Stimulated activated CD8-positive, alpha-beta memory T cell treated with anti-CD3 and anti-CD28 coated beads, Interleukin-2, amount 100 ng/mL, for 48 hours (primary cell): ENCODE results near the gene LCT.
A peak's percentile ranks its signal among the peaks of the same experiment; 100 is the strongest.
"Not testable (repeated sequence)": the region's sequence is repeated elsewhere in the genome, so short reads cannot be mapped to it uniquely, and the experiment has no call there.

Source experiments
- DNase-seq, 2 donors: peaks; one replicate each; pipeline ENCODE4 v3.0.0-alpha.2; 2020; ENCODE audit warnings: low read depth in 2 of 2

LCT gene

DNA sequence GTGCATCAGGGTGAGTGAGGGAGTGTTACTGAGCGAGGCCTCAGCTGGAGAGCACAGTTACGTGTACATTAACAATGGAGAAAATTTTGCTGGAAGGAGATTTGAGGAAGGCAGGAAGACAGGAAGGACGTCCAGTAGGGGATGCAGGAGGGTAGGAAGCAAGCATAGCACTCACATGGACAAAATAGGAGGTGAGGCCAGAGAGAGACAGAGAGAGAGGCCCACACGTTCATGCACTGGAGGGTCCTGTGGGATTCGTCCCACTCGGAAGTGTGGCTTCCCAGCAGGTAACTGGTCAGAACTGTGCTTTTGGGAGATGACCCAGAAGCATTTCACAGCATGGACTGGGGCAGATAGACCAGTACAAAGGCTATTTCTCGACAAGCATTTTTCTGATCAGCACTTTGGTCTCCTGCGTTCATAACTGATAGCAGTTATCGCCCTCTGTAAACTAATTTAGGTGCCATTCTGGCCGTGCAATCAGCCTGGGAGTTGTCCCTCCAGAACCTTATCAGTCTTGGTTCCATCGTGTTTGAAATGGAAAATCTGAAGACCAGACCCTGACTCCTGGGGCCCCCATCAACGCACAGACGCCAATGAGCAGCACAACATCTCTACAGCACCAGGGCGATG lies 5.7 kb downstream of the LCT start:
- no peak for DNase-seq

DNA sequence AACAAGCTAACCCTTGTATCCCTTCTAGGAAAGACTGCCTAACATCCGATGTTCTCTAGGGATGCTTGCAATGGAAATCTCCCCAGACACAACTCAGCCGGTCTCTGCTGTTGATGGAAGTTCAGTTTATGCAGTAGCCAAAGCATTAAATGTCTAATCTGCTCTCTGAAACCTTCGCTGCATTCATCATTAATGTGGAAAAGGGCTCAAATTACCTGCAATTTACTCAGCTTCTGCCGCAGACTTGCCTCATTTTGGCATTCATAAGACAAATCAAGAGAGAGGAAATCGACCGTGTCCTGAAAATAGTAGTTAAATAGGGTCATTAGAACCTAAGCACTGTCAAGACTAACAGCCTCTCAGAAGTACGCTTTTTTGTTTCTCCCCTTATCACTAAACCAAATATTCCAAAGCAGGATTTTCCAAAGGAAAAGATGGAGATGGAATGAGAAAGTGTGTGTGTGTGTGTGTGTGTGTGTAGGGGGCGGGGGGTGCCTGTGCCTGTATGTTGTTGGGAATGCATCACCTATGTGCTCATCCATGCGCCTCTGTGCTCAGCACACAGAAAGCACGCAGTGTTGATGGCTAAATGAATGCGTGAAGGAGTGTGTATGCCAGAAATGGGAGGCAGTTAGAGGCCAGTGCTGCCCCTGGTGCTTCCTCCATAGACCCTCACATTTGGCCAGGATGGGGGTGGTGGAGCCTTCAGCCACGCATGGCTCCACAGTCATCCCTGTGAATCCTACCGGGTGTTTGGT lies 7.4 kb downstream of the LCT start:
- DNase-seq, result no peak

DNA sequence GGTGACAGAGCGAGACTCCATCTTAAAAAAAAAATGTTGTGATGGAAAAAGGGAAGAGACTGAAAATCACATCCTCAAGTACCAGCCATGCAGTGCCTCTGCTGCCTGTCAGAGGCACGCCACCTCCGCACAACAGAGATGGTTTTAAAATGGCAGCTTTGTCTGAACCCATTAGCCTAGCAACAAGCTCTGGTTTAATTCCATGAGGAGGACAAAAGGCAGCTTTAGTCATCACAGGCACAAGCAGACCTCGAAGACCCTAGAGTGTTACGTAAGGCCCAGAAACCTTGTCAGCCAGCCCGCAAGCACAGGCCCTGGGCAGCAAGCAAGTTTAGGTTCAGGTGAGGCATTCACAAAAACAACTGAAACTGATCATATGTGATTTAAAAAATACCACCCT lies 10.4 kb downstream of the LCT start:
- DNase-seq, result no peak

DNA sequence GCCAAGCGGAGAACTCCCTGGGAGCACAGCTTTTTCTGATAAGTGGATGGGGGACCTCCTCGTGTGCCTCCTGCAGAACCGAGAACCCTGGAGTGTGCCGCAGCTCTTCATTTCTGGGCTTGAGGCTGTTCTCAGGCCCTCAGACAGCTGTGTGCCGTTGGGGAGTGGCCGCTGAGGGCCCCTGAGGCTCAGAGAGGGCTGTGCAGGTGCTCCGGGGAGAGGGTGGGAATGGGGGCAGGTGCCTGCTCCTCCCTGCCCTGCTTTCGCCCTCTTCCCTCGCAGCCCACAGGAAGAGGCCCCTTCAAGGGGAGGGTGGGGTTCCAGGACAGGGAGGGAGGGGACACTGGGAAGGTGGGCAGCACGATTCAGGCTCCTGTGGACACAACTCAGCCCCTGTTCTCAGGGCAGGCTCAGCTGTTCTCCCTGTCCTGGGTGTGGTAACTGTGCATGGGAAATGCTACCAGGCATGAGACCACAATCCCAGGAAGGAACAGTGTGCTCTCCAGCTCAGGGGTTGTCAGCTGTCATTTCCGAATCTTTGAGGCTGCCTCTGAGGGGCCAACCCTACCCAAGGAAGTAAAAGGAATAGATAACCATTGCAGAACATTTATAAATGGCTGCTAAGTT lies 11.3 kb downstream of the LCT start:
- no peak for DNase-seq

DNA sequence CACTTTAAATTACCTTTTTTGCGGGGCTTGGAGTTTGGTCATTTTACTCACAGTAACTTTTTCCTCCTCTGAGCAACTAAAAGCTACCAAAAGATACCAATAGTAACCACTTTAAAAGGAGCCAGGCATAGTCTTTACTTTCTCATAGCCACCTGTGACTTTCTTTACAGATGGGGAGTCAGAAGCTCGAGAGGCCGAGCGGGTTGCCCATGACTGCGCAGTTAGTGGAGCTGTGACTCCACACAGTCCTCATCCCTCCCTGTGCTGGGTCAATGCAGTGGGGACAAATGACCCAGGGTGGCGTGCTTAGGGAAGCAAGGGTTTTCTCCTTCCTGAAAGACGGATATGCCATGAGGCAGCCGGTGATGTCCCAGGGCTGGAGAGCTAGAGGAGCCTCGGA lies 11.9 kb downstream of the LCT start:
- no peak for DNase-seq

DNA sequence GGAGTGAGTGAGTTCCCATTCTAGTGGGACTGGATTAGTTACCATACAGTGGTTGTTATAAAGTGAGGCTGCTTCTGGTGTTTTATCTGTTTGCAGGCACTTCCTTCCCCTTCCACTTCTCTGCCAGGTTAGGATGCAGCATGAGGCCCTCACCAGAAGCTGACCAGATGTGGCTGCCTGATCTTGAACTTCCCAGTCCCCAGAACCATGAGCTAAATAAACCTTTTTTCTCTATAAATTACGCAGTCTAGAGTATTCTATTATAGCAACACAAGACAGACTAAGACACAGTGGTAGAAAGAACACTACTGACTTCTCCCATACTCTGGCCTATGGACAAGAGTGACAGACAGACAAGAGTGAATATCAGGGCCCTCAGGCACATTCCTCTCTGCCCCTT lies 14.1 kb downstream of the LCT start:
- DNase-seq, result no peak

DNA sequence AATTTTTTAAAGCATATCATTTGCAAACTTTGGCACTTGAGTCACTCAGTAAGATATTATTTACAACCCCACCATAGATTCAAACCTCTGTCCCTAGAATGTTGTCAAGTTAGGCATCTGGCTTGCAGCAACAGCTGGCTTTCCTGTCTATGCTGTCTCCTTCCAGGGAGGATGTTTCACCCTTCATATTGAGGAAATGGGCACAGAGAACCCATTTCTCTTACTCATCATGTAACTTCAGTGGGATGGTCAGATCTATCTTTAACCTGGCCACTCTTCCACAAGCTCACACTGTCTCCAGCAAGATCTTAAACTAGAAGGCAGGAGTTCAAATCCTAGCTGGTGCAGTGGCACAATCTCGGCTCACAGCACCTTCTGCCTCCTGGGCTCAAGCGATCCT lies 15.8 kb downstream of the LCT start:
- DNase-seq, result no peak

DNA sequence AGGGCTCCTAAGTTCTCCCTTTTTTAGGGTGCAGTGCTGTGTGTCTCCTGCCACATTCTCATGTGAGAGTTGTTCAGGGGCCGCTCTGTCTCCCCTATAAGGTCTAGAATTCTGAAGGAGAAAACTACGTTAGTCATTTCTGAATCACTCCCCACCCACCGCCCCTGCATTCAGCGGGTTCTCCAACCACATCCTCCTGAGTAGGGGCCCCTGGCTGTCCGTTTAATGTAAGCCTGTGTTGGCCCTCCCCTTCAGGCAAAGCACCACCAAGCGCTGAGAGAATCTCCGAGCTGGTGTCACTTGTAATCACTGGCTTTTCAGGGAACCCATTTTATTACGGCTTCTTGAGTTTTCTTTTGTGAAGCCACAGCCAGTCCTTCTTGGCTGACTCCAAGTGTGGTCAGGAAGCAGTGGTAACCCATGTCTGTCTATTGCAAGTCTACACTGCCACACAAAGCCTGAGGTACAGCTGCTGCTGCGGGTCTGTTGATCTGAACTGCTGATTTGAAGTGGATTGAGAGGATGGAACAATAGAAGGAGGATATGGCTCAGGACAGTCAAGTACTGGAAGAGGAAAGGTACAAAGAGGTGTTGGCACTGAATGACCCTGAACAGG lies 16.9 kb downstream of the LCT start:
- DNase-seq, result peak; percentile 80 to 86

DNA sequence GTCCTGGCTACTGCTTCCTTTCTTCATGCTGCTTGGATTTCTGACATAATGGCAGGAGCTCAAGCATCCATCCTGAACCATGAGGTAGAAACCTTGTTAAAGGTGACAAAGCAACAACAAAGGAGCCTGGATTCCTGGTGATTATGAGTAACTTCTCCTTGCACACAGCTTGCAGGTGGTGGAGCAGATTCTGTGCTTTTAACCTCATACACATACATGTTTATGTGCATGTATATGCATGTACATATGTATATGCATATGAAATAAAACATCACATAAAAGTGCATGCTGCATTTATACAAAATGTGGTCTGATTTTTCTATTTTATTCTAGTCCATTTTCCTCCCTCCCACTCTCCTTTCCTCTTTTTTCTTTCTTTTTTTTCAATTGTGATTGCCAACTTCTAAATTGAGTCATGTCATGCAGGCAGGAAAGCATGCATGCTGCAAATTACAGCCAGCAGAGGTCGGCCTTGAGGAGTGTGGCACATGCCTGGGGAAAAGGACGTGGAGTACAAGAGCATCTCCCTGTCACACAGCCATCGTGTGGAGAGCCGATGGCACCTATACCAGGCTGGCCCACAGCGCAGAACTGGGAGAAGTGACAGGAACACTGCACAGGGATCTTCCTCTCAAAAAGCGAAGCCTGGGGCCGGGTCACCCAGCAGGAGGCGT lies 17.9 kb downstream of the LCT start:
- DNase-seq, result peak in 1 of 2 donors; percentile 36

DNA sequence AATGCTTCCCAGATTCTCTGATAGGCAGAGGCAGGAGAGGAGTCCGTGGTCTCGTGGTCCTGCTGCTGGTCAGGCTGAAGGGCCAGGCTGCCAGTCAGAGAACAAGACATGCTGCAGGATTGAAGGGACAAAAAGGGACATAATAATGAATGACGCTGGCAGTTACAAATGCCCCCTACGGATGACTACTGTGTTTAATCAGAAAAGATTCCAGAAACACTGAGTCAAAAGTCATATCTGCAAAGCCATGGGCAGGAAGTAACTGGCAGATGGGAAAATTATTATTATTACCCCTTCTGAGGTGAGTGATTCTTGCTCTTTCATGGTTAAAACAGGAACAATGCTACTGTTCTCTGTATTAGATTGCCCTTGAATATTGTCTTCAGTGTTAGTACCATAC lies 19.0 kb downstream of the LCT start:
- no peak for DNase-seq

DNA sequence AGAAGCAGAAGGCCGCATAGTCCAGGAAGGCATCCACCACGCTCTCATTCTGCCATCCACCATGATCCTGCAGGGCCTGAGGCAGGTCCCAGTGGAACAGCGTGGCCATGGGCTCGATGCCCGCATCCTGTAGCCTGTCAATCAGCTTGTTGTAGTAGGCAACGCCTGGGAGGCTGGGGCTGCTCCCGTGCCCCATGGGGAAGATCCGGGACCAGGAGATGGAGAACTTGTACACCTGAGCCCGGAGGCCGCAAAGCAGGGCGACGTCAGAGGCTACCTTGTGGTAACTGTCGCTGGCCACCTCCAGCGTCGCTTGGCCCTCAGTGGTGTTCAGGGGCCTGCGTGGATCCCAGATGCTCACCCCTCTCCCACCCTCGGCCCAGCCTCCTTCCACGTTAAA lies 19.5 kb downstream of the LCT start:
- DNase-seq, result no peak

DNA sequence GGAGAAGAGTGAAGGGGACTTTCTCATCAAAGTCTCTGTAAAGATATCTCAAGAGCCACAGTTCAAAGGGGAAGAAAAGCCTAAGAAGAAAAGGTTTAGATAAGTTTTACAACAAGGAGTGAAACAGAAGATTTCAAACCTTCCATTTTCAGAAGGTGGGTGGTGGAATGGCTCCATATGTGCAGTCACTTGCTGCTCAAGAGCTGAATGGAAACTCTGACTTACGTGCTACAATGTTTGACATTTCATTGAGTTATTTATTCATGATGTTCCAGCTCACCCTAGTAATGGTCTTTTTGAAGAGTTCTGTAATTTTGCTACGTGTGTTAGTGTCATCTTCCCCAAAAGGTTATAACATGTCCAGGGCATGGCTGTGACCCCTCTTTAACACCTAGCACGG lies 21.7 kb downstream of the LCT start:
- no peak for DNase-seq

DNA sequence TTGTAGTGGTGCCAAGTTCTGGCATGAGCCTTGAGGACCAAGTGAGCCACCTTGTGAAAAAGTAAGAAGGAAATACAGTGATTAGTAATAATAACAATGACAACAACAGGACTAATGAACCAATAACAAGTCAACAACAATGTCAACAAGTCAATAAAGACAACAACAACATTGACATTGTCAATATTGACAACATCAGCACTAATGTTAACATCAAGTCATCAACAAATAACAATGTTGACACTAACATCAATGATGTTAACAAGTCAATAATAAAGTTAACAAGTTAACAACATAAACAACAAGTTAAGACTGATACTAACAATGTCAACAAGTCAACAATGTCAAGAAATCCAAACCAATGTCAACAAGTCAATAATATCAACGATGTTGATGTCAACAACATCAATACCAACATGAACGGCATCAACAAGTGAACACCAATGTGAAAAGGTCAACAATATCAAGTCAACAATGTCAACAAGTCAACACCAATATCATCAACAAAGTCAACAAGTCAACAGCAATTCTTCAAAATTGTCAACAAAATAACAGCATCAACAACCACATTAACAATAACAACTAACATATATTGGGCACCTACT lies 24.0 kb downstream of the LCT start:
- no peak for DNase-seq

DNA sequence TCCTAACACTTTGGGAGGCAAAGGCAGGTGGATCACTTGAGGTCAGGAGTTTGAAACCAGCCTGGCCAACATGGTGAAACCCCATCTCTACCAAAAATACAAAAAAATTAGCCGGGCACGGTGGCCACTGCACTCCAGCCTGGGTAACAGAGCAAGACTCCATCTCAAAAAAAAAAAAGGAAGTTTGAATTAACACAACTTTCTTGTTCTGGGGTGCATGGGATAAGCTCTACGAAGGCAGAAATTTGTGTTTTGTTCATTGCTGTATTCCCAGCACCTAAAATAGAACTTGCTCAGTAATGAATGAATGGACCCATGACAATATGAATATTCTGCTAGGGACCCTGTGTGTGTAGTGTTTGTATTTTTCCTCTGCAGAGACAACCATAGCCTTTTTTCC lies 29.1 kb downstream of the LCT start:
- DNase-seq, result not testable (repeated sequence)

DNA sequence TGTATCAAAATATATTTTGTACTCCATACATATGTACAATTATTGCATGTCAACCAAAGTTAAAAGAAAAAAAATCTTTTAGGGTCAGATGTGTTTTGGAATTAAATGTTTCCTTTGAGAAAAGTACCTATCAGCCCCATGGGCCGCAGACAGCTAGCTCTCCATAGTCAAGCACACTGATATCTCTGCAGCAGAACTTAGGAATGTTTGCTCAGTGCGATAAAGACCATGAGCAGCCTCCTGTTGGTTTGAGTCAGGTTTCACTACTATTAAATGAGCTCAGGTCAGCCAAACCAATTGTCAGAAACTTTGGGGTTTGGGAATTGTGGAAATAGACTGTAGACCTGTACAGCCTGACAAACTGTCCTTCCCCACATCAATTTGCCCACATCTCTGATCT lies 33.7 kb downstream of the LCT start:
- DNase-seq, result no peak

DNA sequence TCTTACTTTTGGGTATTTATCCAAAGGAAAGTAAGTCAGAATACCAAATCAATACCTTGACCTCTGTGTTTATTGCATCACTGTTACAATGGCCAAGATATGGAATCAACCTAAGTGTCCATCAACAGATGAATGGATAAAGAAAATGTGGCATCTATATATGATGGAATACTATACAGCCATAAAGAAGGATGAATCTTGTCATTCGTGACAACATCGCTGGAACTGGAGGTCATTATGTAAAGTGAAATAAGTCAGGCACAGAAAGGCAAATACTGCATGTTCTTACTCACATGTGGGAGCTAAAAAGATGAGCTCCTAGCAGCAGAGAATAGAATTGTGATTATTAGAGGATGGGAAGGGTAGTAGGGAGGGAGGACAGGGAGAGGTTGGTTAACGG lies 34.6 kb downstream of the LCT start:
- DNase-seq, result no peak

DNA sequence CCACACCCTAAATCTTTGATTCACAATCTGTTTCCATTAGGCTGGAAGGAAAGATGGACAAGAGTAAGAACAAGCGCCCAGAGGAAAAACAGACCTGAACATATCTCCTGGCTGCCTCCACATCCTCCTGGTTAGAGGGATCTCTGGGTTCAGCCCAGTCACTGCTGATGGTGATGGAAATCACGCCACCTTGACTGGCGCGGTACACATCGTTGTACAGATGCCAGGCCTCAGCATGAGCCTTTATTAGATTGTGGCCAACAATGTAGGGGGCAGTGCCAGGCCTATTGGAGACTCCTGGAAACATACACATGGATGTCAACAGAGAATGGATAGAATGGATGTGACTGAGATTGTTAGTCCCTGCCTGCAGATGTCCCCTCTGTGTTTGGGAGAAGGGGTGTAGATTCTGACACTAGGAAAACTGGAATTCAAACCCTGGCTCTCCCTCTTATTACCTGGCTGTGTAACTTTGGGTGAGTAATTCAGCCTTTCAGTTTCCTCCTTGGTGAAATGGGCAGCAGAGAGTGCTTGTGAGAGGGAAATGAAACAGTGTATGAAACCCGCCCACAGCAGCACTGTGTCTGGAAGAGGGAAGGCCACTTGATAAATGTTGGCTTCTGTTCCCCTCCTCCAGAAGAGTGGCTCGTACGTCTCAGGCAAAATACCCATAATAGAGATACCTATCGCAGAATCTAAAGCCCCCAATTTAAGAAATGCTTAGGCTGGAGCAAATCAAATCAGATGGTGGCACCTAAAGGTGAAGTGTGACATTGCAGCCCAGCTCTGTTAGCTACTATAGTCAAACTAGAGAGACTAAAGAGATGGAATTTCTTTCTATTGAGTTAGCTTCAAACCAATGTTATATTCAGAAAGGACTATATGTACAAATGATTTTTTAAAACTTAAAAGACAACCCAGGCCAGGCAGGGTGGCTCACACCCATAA lies 36.2 kb downstream of the LCT start:
- no peak for DNase-seq

DNA sequence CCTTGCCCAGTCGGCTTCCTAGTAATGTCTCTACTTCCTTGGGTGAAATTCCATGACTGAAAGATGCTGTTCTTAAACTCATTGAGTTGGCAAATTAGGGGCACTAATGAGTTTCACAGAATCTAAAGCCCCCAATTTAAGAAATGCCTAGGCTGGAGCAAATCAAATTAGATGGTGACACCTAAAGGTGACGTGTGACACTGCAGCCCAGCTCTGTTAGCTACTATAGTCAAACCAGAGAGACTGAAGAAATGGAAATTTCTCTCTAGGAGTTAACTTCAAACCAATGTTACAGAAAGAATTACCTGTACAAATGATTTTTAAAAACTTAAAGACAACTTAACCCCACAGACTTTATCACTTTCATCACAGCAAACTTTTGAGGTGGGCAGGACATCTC lies 37.2 kb downstream of the LCT start:
- DNase-seq, result no peak

DNA sequence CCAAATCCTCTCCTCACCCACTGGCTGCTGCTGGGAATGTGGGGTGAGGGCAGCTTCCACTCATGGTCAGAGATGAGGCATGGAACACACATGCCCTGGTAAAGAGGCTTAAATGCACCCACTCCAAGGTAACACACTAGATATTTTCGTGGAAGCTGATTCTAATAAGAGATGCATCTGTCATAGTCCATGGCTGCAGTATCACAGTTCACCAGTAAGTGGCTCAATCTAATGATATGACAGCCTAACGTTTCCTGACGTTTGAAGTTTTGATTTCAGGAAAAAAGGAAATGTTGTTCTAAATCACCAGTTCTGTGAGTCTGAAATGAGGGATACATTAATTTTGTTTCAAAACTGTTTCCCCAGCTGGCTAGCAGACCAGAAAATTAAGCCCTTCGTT lies 38.2 kb downstream of the LCT start:
- no peak for DNase-seq

DNA sequence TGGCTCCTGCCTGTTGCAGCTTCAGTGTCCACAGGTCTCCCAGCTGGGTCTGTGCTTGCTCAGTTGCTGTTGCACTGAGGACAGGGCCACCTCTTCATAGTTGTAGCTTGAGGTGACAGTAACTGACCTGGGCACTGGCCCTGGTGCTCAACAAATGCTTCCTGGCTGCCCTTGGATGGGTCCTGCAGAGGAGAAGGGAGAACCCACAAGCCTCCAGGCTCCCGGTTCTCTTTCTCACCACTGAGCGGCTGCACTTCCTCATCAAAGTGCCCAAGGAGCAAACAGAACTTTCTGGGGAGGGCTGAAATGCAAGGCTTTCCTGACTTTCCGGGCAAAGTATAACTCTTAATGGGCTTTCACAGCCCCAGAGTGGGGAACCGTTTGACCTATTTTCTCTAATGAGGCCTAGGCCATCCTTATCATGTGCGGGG lies 38.7 kb downstream of the LCT start:
- DNase-seq, result no peak
